ENCODE measurements around the gene ANAPC16.
"Not testable (repeated sequence)": the region's sequence is repeated elsewhere in the genome, so short reads cannot be mapped to it uniquely, and the experiment has no call there.

ANAPC16 gene

GRCh38 chr10:72211832-72212231, 4.0 kb upstream of the ANAPC16 start:
- not testable (repeated sequence) for DNase-seq (ENCODE audit: low read depth)

- DNase-seq (ENCODE audit: low read depth): no peak
Measured at GRCh38 chr10:72218325-72218724, 2.5 kb downstream of the ANAPC16 start.

DNA sequence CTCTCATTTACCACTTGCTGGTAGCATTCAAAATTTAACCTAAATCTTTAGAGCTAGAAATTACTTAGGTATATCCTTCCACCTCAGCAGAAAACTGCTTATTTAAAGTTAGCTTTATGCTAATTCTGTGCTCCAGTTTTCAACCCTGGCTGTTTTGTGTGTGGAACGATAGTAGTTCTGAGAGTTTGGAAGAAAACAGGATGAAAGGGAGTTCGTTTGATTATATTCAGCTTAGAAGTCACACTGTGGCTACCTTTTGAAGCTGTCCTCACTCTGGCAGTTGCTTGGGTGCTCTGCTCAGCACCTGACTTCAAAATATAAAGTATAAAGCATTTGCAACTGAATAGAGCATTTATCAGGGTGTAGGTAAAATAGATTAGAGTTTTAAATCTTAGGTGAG, 2.9 kb downstream of the ANAPC16 start:
- no peak for DNase-seq (ENCODE audit: low read depth)

GRCh38 chr10:72219235-72219814, 3.5 kb downstream of the ANAPC16 start:
- no peak for DNase-seq (ENCODE audit: low read depth)

DNA sequence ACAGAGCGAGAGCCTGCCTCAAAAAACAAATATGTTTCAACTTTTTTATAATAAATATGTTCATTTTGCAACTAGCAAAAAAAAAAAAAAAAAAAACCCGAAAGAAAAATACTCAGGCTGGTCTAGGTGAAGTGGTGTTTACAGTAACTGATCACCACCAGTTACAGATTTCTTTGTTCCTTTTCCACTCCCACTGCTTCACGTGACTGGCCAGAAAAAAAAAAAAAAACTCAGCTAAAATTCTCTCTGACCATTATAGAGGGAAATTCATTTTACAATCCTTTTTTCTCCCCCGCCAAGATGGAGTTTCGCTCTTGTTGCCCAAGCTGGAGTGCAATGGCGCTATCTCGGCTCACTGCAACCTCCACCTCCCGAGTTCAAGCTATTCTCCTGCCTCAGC, 4.8 kb downstream of the ANAPC16 start:
- DNase-seq (ENCODE audit: low read depth): no peak

- no peak for DNase-seq (ENCODE audit: low read depth)
Measured at GRCh38 chr10:72221278-72221677, 5.5 kb downstream of the ANAPC16 start.

- no peak for DNase-seq (ENCODE audit: low read depth)
Measured at GRCh38 chr10:72223743-72224101, 7.9 kb downstream of the ANAPC16 start.

DNA sequence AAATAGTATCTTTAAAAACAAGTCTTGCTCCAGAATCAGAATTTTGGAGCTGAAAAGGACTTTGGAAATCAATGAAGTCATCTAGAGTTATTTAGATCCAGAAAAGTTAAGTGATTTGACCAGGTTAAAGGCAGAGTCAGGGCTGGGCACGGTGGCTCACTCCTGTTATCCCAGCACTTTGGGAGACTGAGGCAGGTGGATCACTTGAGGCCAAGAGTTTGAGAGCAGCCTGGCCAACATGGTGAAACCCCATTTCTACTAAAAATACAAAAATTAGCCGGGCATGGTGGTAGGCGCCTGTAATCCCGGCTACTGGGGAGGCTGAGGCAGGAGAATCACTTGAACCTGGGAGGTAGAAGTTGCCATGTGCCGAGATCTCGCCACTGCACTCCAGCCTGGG, 8.4 kb downstream of the ANAPC16 start:
- not testable (repeated sequence) for DNase-seq (ENCODE audit: low read depth)

DNA sequence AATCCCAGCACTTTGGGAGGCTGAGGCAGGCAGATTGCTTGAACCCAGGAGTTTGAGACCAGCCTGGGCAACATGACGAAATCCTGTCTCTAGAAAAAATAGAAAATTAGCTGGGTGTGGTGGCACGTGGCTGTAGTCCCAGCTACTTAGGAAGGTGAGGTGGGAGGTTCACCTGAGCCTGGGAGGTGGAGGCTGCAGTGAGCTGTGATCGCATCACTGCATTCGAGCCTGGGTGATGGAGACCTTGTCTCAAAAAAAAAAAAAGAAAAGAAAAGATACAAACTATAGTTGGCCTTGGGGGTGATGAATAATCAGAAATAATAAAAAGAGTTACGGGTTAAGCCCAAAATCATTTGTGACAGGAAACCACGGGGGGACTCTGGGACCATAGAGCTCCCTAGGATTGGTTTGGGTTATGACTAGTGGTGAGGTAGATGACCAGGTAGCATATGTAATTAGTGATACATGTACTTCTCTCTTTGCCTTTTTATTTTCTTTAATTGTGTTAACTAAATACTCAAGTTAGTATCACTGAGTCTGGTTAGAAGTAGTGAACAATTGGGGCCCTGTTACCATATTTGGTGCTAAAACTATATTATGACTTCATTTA, 10.7 kb downstream of the ANAPC16 start:
- no peak for DNase-seq (ENCODE audit: low read depth)

DNA sequence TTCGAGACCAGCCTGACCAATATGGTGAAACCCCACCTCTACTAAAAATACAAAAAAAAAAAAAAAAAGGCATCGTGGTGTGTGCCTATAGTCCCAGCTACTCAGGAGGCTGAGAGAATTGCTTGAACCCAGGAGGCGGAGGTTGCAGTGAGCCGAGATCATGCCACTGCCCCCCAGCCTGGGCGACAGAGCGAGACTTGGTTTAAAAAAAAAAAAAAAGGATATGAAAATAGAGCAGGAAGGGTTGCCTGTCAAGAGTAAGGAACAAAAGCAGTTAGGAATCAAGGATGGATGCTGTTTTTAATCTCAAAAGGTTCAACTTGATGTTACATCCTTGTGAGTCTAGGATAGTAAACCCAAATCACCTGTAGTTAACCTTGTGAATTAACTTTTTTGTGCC, 12.0 kb downstream of the ANAPC16 start:
- no peak for DNase-seq (ENCODE audit: low read depth)

DNA sequence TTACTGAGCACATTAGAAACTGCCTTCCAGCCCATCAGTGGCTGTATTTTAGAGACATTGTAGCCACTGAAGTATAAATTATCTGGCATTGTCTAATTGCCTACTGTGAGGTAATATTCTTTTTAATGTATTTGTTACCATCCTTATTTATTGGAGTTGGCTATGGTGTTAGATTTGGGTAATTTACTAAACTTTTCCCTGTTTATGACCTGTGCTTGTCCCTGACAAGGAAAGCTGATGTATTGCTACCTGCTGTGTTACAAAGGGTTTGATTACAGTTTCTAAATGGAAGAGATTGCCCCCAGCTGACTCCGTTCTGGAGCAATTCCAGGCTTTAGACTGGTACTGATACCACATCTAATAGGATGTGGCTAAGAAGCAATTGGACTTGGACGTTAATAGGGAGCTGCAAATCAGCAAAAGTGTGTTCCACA, 12.5 kb downstream of the ANAPC16 start:
- no peak for DNase-seq (ENCODE audit: low read depth)

DNA sequence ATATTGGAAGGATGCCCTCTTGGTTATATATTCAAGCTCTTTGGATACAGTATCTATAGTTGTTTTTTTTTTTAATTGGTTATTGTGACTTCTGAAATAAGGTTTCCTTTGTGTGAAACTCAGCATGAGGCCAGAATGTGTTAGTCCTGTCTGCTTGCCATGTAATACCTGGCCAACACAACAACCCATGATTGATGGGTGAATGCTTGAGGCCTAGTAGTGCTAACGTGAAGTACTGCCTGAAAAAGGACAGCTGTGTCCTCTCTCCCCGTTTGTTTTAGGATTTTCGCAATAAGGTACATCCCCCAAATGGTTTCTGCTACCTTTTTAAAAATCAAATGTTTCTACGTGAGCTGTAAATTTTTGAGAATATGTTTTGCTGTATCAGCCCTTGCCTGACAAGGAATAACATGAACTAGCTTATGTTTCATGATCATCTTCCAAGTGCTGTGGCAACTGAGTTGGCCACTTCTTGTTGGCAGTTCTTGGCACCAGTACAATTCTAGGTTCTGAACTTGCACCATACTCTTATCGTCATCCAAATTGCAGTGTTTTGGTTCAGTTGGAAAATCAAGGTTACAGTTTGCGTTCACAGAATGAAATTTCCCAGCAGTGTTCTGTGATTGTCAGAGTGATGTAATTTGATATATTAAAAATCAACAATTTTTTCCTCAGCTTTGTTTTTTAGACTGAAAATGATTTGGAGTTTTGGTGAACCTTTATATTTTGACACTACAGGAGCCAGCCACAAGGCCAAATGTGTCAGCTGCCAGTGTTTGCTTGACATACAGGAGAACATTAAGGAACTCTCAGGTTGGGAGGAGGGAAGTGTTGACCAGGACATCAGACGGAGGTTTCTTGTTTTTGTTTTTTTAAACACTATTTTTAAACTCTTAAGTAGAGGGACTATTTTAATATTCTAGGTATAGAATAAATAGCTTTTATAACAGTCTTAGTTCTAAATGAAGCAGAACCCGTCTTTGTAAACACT, 13.7 kb downstream of the ANAPC16 start:
- DNase-seq (ENCODE audit: low read depth): no peak

GRCh38 chr10:72233621-72234020, 17.8 kb downstream of the ANAPC16 start:
- DNase-seq (ENCODE audit: low read depth): no peak

DNA sequence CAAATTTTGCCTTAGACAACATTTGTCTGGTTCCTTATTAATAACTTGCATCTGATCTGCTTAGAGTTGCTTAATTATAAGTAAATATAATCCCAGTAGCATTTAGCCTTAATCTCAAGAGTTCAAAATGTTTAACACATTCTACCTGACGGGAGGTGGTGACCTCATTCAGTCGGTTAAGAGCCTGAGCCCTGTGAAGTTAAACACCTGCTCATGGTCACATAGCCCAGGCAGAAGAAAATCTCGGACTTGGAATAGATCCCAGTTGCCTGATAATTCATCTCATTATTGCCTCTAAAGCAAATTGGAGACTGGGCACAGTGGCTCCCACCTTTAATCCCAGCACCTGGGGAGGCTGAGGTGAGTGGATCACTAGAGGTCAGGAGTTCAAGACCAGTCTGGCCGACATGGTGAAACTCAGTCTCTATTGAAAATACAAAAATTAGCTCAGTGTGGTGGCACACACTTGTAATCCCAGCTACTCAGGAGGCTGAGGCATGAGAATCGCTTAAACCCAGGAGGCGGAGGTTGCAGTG, 18.8 kb downstream of the ANAPC16 start:
- no peak for DNase-seq (ENCODE audit: low read depth)

DNA sequence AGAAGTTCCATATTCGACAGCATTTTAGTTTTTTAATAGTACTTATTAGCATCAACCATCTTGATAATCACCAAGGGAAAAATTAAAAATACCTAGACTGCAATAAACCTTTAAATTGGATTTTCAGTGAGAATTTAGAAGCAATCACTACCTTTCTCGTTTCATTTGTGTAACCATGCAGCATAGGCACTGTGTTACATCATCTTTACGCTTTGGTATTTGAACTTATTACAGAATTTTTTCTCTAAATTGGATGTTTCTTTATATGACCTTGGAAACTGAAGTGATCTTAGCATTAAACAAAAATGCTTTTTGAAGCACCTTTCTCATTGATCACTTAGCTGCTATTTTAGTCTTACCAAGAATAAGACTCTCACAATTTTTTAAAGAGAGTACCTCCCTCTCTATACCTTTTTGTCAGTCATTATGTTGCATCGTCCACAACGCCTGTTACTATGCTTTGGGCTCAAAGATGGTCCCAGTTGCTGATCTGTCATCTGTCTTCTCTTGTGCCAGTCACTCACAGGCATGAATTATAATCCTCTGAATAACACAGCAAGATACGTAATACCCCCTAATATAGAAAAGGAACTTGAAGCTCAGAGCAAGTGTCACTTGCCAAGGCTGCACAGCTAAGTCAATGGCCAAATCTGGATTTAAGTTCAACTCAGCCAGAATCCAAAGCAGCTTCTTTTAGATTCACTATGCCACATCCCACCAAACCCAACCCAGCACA, 19.9 kb downstream of the ANAPC16 start:
- DNase-seq (ENCODE audit: low read depth): no peak

DNA sequence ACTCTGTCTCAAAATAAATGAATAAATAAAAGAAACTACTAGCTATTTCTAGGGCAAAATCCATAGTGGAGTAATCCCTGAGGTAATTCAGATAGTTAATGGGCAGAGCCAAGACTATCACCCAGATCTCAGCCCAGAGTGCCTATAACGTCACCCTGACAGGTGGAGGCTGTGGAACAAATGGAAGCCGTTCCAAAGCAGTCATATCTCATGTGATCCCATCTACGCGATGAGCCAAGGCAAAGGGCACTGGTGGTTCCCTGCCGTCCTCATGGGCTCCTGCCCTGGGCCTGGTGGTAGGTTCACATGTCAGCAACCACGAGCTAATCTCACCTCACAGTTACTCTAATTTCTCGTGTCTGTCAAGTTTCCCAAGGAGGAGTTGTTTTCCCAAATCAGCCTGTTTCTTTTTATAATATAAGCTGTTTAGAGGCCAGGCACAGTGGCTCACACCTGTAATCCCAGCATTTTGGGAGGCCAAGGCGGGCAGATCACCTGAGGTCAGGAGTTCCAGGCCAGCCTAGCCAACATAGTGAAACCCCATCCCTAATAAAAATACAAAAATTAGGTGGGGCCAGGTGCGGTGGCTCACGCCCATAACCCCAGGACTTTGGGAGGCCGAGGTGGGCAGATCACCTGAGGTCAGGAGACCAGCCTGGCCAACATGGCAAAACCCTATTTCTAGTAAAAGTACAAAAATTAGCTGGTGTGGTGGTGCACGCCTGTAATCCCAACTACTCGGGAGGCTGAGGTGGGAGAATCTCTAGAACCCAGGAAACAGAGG, 22.8 kb downstream of the ANAPC16 start:
- no peak for DNase-seq (ENCODE audit: low read depth)

DNA sequence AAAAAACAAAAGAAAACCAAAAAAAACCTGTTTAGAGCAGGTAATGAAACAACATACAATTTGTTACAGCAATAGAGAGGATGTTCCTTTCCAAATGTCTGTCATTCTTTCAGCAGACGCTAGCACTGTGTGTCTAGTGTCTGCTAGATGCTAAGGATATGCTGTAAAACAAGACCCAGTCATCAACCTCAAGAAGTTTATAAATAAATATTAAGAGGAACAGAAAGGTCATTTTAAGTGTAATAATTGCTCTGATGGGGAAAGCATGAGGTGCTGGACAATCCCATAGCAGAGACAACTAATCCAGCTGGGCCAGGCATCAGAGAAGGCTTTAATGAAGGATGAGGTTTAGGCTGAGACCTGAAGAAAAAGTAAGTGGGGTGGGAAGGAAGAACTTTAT, 23.6 kb downstream of the ANAPC16 start:
- no peak for DNase-seq (ENCODE audit: low read depth)

DNA sequence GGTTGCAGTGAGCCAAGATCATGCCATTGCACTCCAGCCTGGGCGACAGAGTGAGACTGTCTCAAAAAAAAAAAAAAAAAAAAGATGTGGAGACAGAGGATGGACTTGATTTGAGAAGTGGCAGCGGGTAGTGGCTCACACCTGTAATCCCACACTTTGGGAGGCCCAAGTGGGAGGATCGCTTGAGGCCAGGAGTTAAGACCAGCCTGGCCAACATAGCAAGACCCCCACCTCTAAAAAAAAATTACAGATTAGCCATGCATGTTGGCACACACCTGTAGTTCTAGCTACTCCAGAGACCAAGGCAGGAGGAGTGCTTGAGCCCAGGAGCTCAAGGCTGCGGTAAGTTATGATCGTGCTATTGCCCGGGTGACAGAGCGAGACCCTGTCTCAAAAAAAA, 24.6 kb downstream of the ANAPC16 start:
- DNase-seq (ENCODE audit: low read depth): no peak

GRCh38 chr10:72241691-72242252, 26.0 kb downstream of the ANAPC16 start:
- no peak for DNase-seq (ENCODE audit: low read depth)

DNA sequence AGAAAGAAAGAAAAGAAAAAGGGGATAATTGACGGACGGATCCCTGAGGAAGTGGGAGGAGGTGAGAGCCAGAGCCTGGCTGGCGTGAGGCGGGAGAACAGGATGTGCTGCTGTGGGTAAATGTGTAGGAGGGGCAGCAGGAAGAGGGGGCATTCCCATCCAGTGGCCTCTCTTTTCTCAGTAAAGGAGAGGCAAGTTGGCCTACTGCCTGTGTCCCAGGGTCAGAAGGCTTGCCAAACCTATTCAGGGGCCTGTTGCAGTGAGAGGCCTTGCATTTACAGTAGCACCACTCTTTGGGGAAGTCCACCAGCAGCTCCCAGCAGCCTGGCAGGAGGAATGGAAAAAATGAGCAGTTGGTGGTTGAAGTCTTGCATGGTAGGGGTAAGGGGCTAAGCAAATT, 26.9 kb downstream of the ANAPC16 start:
- no peak for DNase-seq (ENCODE audit: low read depth)

DNA sequence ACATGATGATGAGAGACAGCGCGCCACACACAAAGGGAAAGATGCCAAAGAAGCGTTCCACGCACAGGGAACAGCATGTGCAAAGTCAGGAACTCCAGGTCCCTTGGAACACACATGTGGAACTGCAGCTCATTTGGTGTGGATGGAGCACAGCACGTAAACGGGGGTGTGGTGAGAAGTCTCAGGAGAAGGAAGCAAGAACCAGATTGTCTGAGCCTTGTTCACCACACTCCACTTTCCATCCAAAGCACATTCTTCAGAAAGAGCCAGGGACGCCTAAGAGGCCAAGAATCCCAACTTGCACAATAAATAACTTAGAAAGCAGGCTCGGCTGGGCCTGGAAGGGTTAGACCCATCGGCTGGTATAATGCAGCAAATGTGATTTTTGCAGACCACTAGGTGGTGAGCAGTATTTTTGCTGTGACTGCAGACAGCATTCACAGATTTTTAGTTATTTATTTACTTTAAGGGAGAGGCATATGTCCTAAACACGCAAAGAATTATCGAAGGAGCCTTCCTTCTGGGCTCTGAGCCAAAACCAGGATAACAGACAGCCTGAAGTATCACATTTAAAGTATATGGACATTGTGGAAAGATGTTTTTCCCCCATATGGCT, 28.1 kb downstream of the ANAPC16 start:
- DNase-seq (ENCODE audit: low read depth): no peak

All from stimulated activated CD8-positive, alpha-beta memory T cell treated with anti-CD3 and anti-CD28 coated beads, Interleukin-12 subunit alpha, Interleukin-12 subunit beta, amount 100 ng/mL, for 4 hours (primary cell).